ENCODE data around the gene GNL3L. TPM values are rescaled to one million over a fixed set of nuclear protein-coding genes. Genes with fewer than 3 reads are reported as not detected.

Gene GNL3L
- total and polyA plus RNA-seq, 9 of the 15 experiments (the other 6 are each of a cell fraction or from before 2014, with no cell fraction given), result 11.5 to 81.7 (median 37.6) TPM

DNA sequence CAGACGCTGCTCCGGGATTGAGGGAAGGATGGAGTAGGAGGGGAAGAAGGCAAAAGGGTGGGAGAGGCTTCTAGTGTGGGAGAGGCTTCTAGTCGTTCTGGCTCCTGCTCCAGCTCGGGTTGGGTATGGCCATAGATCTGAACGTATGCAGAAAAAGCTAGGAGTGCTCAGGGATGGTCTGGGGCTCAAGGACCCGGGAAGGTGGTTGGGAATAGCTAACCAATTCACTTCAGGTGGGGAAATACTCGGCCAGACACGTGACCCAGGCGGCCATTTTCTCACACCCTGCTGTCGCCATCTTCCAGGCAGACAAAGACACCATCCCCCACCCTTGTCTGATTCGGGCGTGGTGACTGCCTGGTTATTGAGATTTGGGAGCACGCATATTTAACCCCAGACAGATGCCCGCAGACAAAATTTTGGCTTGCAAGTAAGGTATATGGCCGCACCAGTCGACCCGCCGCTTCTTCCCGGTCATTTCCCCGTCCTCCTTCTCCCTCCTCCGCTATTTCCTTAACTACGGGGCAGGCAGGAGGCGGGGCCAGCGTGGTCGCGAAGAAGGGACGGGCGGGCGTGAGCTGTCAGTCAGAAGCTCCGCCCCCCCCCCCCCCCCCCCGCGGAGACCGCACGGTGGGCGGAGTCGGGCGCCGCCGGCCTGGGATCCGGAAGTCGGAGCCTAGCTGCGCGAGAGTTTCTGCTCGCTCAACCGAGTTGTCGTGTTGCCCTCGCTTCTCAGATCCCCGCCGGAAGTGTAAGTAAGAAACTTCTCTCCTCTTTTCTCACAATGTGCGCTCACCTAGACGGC lies at the start of gene GNL3L (continued):
- TF ChIP-seq YY1 (IDR thresholded peaks at IDR 0.05; ENCODE audit: borderline replicate concordance in 1 of 3, control insufficient read depth in 1 of 3, extremely low read depth in 1 of 3, insufficient read depth in 3 of 3, insufficient read length in 1 of 3, insufficient replicate concordance in 2 of 3, low read depth in 1 of 3, low read length in 2 of 3) (peak; percentile 92 to 100 (median 97)), DNMT1 (IDR thresholded peaks at IDR 0.05) (no peak), PHF8 (IDR thresholded peaks at IDR 0.05; ENCODE audit: borderline replicate concordance, low read length) (peak; percentile 53; the same call in 1 of the 2 replicates), RB1 (IDR thresholded peaks at IDR 0.05; ENCODE audit: low read depth) (no peak), WHSC1 (IDR thresholded peaks at IDR 0.05; ENCODE audit: low read length) (no peak), ZNF124 (CRISPR knock-in tag; IDR thresholded peaks at IDR 0.05) (no peak), ZNF764 (CRISPR knock-in tag; IDR thresholded peaks at IDR 0.05; ENCODE audit: low read depth) (no peak), HMG20A (CRISPR knock-in tag; conservative IDR thresholded peaks at IDR 0.05) (no peak), HLTF (IDR thresholded peaks at IDR 0.05) (no peak), TEAD4 (IDR thresholded peaks at IDR 0.05; ENCODE audit: low read length) (peak; percentile 78), TEAD4 (CRISPR knock-in tag; IDR thresholded peaks at IDR 0.05; ENCODE audit: borderline replicate concordance) (no peak), STAT5A (IDR thresholded peaks at IDR 0.05; ENCODE audit: borderline replicate concordance, low read length) (no peak), SLC30A9 (CRISPR knock-in tag; IDR thresholded peaks at IDR 0.05) (no peak), ATF1 (CRISPR knock-in tag; IDR thresholded peaks at IDR 0.05) (no peak), ATF1 (tag; IDR thresholded peaks at IDR 0.05) (peak; percentile 42), ZNF316 (IDR thresholded peaks at IDR 0.05) (no peak), MCM2 (IDR thresholded peaks at IDR 0.05; ENCODE audit: low read depth) (no peak)
- TF ChIP-seq, protein P1, sequence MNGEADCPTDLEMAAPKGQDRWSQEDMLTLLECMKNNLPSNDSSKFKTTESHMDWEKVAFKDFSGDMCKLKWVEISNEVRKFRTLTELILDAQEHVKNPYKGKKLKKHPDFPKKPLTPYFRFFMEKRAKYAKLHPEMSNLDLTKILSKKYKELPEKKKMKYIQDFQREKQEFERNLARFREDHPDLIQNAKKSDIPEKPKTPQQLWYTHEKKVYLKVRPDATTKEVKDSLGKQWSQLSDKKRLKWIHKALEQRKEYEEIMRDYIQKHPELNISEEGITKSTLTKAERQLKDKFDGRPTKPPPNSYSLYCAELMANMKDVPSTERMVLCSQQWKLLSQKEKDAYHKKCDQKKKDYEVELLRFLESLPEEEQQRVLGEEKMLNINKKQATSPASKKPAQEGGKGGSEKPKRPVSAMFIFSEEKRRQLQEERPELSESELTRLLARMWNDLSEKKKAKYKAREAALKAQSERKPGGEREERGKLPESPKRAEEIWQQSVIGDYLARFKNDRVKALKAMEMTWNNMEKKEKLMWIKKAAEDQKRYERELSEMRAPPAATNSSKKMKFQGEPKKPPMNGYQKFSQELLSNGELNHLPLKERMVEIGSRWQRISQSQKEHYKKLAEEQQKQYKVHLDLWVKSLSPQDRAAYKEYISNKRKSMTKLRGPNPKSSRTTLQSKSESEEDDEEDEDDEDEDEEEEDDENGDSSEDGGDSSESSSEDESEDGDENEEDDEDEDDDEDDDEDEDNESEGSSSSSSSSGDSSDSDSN (IDR thresholded peaks at IDR 0.05; ENCODE audit: borderline replicate concordance in 1 of 2, low read depth in 2 of 2, low read length in 2 of 2), result no peak
- TF ChIP-seq, protein P2, sequence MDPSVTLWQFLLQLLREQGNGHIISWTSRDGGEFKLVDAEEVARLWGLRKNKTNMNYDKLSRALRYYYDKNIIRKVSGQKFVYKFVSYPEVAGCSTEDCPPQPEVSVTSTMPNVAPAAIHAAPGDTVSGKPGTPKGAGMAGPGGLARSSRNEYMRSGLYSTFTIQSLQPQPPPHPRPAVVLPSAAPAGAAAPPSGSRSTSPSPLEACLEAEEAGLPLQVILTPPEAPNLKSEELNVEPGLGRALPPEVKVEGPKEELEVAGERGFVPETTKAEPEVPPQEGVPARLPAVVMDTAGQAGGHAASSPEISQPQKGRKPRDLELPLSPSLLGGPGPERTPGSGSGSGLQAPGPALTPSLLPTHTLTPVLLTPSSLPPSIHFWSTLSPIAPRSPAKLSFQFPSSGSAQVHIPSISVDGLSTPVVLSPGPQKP (CRISPR knock-in tag; IDR thresholded peaks at IDR 0.05), result no peak
- TF ChIP-seq, protein P3, sequence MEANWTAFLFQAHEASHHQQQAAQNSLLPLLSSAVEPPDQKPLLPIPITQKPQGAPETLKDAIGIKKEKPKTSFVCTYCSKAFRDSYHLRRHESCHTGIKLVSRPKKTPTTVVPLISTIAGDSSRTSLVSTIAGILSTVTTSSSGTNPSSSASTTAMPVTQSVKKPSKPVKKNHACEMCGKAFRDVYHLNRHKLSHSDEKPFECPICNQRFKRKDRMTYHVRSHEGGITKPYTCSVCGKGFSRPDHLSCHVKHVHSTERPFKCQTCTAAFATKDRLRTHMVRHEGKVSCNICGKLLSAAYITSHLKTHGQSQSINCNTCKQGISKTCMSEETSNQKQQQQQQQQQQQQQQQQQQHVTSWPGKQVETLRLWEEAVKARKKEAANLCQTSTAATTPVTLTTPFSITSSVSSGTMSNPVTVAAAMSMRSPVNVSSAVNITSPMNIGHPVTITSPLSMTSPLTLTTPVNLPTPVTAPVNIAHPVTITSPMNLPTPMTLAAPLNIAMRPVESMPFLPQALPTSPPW (CRISPR knock-in tag; IDR thresholded peaks at IDR 0.05), result peak; percentile 100
- TF ChIP-seq, protein P4, sequence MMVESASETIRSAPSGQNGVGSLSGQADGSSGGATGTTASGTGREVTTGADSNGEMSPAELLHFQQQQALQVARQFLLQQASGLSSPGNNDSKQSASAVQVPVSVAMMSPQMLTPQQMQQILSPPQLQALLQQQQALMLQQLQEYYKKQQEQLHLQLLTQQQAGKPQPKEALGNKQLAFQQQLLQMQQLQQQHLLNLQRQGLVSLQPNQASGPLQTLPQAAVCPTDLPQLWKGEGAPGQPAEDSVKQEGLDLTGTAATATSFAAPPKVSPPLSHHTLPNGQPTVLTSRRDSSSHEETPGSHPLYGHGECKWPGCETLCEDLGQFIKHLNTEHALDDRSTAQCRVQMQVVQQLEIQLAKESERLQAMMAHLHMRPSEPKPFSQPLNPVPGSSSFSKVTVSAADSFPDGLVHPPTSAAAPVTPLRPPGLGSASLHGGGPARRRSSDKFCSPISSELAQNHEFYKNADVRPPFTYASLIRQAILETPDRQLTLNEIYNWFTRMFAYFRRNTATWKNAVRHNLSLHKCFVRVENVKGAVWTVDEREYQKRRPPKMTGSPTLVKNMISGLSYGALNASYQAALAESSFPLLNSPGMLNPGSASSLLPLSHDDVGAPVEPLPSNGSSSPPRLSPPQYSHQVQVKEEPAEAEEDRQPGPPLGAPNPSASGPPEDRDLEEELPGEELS (CRISPR knock-in tag; IDR thresholded peaks at IDR 0.05; ENCODE audit: borderline replicate concordance), result no peak
